ENCODE results near the gene ETHE1.

The ETHE1 gene

DNA sequence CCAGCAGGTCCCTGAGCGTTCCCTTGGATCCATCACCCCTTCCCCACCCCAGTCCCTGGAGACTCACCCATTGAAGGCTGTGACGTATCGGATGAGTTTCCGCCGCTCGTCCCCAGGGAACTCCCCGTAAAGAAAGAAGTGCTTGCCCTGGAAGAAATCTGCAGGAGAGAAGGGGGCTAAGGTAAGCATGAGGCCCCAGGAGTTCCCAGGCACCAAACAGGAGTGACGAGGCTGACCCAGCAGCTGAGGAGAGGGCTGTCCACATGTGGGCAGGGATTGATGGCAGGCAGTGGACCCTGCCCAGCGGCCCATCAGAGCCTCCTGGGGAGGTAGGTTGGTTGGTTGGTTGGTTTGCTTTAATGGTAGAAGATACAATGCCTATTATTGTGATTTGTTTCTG lies 17.1 kb upstream of the ETHE1 start:
- no peak overlapping the region for H2AFZ ChIP-seq (ENCODE audit: low read depth, low read length, severe bottlenecking)
- no peak overlapping the region for H3K4me3 ChIP-seq (ENCODE audit: insufficient read depth, low read length, poor library complexity, severe bottlenecking)
- H3K79me2 ChIP-seq (ENCODE audit: insufficient read depth, low read length), result no peaks in the 10 kb centered on the region
- H3K36me3 ChIP-seq (ENCODE audit: low read length), result peaks cover 2% of the 10 kb centered on the region
- H3K9ac ChIP-seq (ENCODE audit: low read length), result no peak overlapping the region
- no peaks in the 10 kb centered on the region for H3K9me3 ChIP-seq (ENCODE audit: insufficient read depth, low read length)
- H4K20me1 ChIP-seq (ENCODE audit: low read depth, low read length), result no peaks in the 10 kb centered on the region
- H3F3A ChIP-seq (ENCODE audit: insufficient read depth), result no peaks in the 10 kb centered on the region
- TF ChIP-seq EZH2phosphoT487 (conservative IDR thresholded peaks at IDR 0.05; ENCODE audit: low read length), result no peak
- TF ChIP-seq, protein P1, sequence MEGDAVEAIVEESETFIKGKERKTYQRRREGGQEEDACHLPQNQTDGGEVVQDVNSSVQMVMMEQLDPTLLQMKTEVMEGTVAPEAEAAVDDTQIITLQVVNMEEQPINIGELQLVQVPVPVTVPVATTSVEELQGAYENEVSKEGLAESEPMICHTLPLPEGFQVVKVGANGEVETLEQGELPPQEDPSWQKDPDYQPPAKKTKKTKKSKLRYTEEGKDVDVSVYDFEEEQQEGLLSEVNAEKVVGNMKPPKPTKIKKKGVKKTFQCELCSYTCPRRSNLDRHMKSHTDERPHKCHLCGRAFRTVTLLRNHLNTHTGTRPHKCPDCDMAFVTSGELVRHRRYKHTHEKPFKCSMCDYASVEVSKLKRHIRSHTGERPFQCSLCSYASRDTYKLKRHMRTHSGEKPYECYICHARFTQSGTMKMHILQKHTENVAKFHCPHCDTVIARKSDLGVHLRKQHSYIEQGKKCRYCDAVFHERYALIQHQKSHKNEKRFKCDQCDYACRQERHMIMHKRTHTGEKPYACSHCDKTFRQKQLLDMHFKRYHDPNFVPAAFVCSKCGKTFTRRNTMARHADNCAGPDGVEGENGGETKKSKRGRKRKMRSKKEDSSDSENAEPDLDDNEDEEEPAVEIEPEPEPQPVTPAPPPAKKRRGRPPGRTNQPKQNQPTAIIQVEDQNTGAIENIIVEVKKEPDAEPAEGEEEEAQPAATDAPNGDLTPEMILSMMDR (IDR thresholded peaks at IDR 0.05; ENCODE audit: insufficient read depth, low read length, poor library complexity, severe bottlenecking), result no peak
- H3K4me2 ChIP-seq (ENCODE audit: low read depth, low read length, poor library complexity, severe bottlenecking), result no peak overlapping the region
- H3K27me3 ChIP-seq (ENCODE audit: low read length), result no peaks in the 10 kb centered on the region
- H3K27ac ChIP-seq (ENCODE audit: low read depth, low read length), result no peak overlapping the region
- no peaks in the 10 kb centered on the region for H3K9me2 ChIP-seq (replicated peaks; ENCODE audit: insufficient read depth, low read length)

DNA sequence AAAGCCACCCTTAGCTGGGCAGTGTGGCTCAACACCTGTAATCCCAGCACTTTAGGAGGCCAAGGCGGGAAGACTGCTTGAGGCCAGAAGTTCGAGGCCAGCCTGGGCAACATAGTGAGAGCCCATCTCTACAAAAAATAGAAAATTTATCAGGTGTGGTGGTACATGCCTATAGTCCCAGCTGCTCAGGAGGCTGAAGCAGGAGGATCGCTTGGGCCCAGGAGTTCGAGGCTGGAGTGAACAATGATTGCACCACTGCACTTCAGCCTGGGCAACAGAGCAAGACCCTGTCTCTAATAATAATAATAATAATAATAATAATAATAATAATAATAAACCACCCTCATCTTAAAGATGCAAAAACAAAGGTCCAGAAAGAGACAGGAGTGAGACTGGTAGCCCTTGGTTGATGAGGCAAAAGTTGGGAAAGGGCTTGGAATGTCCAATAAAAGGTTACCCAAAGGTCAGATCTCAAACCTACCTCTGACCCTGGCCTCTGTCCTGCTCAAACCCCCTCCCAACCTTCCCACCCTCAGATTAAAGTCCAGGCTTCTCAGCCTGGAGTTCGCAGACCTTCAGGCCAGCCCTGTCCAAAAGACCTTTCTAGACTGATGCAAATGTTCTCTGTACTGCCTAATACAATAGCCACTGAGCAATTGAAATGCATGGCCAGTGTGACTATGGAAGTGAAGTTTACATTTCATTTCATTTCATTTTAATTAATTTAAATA lies 15.1 kb upstream of the ETHE1 start:
- no peak overlapping the region for H2AFZ ChIP-seq (ENCODE audit: low read depth, low read length, severe bottlenecking)
- H3K36me3 ChIP-seq (ENCODE audit: low read length), result peaks cover 5% of the 10 kb centered on the region
- H3K4me3 ChIP-seq (ENCODE audit: insufficient read depth, low read length, poor library complexity, severe bottlenecking), result no peak overlapping the region
- no peaks in the 10 kb centered on the region for H3K27me3 ChIP-seq (ENCODE audit: low read length)
- H3K9ac ChIP-seq (ENCODE audit: low read length), result no peak overlapping the region
- no peaks in the 10 kb centered on the region for H3F3A ChIP-seq (ENCODE audit: insufficient read depth)
- no peaks in the 10 kb centered on the region for H3K9me3 ChIP-seq (ENCODE audit: insufficient read depth, low read length)
- no peak for TF ChIP-seq EZH2phosphoT487 (conservative IDR thresholded peaks at IDR 0.05; ENCODE audit: low read length)
- TF ChIP-seq, protein P1 (IDR thresholded peaks at IDR 0.05; ENCODE audit: insufficient read depth, low read length, poor library complexity, severe bottlenecking), result no peak
- no peaks in the 10 kb centered on the region for H3K79me2 ChIP-seq (ENCODE audit: insufficient read depth, low read length)
- H3K4me2 ChIP-seq (ENCODE audit: low read depth, low read length, poor library complexity, severe bottlenecking), result no peak overlapping the region
- no peaks in the 10 kb centered on the region for H3K9me2 ChIP-seq (replicated peaks; ENCODE audit: insufficient read depth, low read length)
- no peaks in the 10 kb centered on the region for H4K20me1 ChIP-seq (ENCODE audit: low read depth, low read length)
- no peak overlapping the region for H3K27ac ChIP-seq (ENCODE audit: low read depth, low read length)

DNA sequence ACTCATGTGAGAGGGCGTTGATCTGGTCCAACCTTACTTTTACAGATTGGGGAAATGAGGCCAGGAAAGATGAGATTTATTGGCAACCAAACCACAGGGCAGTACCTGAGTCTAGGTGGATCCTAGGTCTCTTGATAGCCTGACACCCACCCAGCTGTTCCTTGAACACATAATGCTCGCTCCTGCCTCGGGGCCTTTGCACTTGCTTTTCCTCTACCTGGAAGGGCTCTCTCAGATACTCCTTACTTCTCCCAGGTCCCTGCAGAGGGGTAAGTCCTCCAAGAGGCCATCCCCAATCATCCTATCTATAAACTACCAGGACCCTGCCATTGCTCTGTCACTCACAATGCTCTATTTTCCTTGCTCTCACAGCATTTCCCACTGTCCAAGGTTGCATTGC lies 13.4 kb upstream of the ETHE1 start:
- H2AFZ ChIP-seq (ENCODE audit: low read depth, low read length, severe bottlenecking), result no peak overlapping the region
- H3K79me2 ChIP-seq (ENCODE audit: insufficient read depth, low read length), result no peaks in the 10 kb centered on the region
- no peaks in the 10 kb centered on the region for H3K9me3 ChIP-seq (ENCODE audit: insufficient read depth, low read length)
- H3K9me2 ChIP-seq (replicated peaks; ENCODE audit: insufficient read depth, low read length), result no peaks in the 10 kb centered on the region
- H3K4me2 ChIP-seq (ENCODE audit: low read depth, low read length, poor library complexity, severe bottlenecking), result no peak overlapping the region
- no peak for TF ChIP-seq EZH2phosphoT487 (conservative IDR thresholded peaks at IDR 0.05; ENCODE audit: low read length)
- TF ChIP-seq, protein P1 (IDR thresholded peaks at IDR 0.05; ENCODE audit: insufficient read depth, low read length, poor library complexity, severe bottlenecking), result no peak
- H3K9ac ChIP-seq (ENCODE audit: low read length), result no peak overlapping the region
- no peak overlapping the region for H3K4me3 ChIP-seq (ENCODE audit: insufficient read depth, low read length, poor library complexity, severe bottlenecking)
- H3K27ac ChIP-seq (ENCODE audit: low read depth, low read length), result no peak overlapping the region
- H4K20me1 ChIP-seq (ENCODE audit: low read depth, low read length), result no peaks in the 10 kb centered on the region
- H3K27me3 ChIP-seq (ENCODE audit: low read length), result no peaks in the 10 kb centered on the region
- peaks cover 5% of the 10 kb centered on the region for H3K36me3 ChIP-seq (ENCODE audit: low read length)
- peaks cover 8% of the 10 kb centered on the region; the same call in 1 of the 2 replicates for H3F3A ChIP-seq (ENCODE audit: insufficient read depth)

All from SU-DHL-6 (cell line).